ENCODE results near the gene MEIS1.

The MEIS1 gene

GRCh38 chr2:66565291-66565690 lies 130.4 kb downstream of the MEIS1 start:
- DNase-seq (ENCODE audit: low spot score) (no peak), FAIRE-seq (no peak)

GRCh38 chr2:66566726-66567399 lies 131.9 kb downstream of the MEIS1 start:
- FAIRE-seq (no peak), DNase-seq (ENCODE audit: low spot score) (no peak)

GRCh38 chr2:66567729-66568128 lies 132.8 kb downstream of the MEIS1 start:
- DNase-seq (ENCODE audit: low spot score), result no peak
- FAIRE-seq, result no peak

GRCh38 chr2:66568650-66569300 lies 133.8 kb downstream of the MEIS1 start:
- FAIRE-seq, result no peak

GRCh38 chr2:66569321-66569851 lies 134.5 kb downstream of the MEIS1 start:
- FAIRE-seq, result no peak

More at GRCh38 chr2:66568650-66569300, 133.8 kb downstream of the MEIS1 start:
- DNase-seq (ENCODE audit: low spot score), result no peak

DNA sequence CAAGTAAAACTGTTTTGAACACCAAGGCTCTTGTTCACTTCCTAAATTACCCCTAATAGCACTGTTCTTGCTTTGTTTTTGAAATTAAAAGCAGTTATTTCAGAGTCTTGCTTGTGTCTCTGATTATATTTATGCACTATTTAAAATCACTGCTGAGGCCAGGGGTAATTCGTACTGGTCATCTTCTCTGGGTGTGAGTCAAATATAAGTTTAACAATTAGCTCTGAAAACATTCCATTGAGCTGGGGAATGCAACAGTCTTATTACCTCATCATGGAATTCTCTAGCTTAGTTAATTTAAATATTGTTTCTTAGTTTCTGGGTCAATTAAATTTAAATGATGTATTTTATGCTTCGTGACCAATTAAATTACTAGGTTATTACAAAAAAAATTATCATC lies 135.0 kb downstream of the MEIS1 start:
- FAIRE-seq (no peak), DNase-seq (ENCODE audit: low spot score) (no peak)

More at GRCh38 chr2:66569321-66569851, 134.5 kb downstream of the MEIS1 start:
- no peak for DNase-seq (ENCODE audit: low spot score)

- FAIRE-seq (no peak), DNase-seq (ENCODE audit: low spot score) (no peak)
Measured at GRCh38 chr2:66570471-66570870, 135.5 kb downstream of the MEIS1 start.

- DNase-seq (ENCODE audit: low spot score) (no peak), FAIRE-seq (peak; percentile 46)
Measured at GRCh38 chr2:66571918-66572317, 137.0 kb downstream of the MEIS1 start.

GRCh38 chr2:66572391-66572790 lies 137.5 kb downstream of the MEIS1 start:
- FAIRE-seq (no peak), DNase-seq (ENCODE audit: low spot score) (no peak)

GRCh38 chr2:66573416-66573815 lies 138.5 kb downstream of the MEIS1 start:
- no peak for FAIRE-seq
- DNase-seq (ENCODE audit: low spot score), result no peak

GRCh38 chr2:66573821-66574233 lies 138.9 kb downstream of the MEIS1 start:
- DNase-seq (ENCODE audit: low spot score) (no peak), FAIRE-seq (no peak)

GRCh38 chr2:66574701-66575624 lies 140.0 kb downstream of the MEIS1 start:
- no peak for FAIRE-seq
- DNase-seq (ENCODE audit: low spot score), result peak; percentile 89

GRCh38 chr2:66575625-66576310 lies 140.8 kb downstream of the MEIS1 start:
- FAIRE-seq (no peak), DNase-seq (ENCODE audit: low spot score) (peak; percentile 40)

DNA sequence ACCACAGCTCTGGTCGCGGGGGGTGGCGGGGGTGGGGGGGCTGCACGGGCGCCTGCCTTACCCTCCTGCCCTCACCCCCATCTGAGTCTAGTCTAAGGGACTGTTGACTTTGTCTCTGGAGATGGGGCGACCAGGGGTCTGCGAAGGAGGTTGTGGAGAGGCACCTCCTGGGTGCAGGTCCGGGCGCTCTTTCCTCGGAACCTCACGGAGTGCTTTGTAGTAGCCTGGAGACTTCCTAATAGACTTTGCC lies 141.3 kb downstream of the MEIS1 start:
- FAIRE-seq, result no peak

GRCh38 chr2:66576561-66577320 lies 141.8 kb downstream of the MEIS1 start:
- DNase-seq (ENCODE audit: low spot score) (no peak), FAIRE-seq (no peak)

More for the DNA sequence above, 141.3 kb downstream of the MEIS1 start:
- no peak for DNase-seq (ENCODE audit: low spot score)

DNA sequence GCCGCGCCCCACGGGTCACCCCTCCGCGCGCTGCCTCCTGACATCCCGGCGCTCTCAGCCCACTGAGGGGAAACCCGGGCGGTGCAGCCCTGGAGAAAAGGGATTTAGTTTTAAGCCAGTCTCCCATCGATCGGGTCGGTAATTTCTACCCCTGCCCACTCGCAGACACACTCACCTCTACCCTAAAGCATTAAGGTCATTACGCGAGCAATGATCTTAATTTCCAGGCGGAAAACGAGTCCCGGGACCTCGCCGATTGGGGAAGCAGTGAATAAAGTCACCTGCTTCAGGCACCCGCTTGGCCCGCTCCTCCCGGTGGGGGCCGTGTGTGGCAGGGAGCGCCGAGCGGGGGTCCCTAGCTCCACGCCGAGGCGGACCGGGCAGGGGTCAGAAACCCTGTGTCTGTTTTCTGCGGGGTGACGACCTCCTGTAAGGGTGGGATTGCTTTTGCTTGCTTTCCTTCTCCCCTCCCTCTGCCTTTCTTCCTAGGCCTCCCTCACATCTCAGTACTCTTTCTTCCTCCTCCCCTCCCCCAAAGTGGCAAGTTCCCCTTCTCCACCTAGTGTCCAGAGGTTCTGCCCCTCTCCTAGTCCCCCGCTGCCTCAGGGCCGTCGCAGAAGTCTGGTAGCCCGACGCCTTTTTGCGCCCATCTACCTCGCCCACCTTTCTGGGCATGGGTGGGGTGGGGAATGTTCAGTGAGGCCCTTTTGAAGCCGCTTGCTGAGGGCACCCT lies 142.6 kb downstream of the MEIS1 start:
- FAIRE-seq (no peak), DNase-seq (ENCODE audit: low spot score) (no peak)

DNA sequence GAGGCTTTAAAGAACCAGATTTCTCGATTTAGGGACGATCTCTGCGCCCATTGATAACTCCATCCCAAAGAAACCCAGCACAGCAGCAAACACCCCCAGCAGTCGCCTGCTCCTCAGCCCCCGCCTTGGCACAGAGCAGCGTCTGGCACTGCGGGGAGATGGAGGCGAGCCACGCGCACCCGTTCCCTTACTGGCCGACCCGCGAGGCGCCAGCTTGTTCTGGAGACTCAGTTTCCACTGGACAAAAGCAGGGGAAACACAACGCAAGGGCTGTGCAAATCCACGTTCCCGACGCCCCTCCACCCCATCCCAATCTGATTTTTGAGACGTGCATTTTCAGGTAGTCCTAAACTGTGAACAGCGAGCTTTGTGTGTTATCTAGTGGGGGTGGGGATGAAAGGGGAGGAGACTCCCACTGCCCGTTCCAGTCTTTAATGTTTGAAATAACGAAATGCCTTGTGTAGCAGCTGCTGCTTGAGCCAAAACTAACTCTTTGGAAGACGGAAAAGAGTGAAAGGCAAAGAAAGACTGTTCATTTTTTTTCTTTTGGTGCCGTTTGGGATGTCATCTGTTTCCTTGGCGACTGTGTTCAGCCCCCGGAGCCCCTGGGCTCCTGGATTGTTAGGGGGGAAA lies 143.2 kb downstream of the MEIS1 start:
- DNase-seq (ENCODE audit: low spot score), result no peak
- FAIRE-seq, result no peak

DNA sequence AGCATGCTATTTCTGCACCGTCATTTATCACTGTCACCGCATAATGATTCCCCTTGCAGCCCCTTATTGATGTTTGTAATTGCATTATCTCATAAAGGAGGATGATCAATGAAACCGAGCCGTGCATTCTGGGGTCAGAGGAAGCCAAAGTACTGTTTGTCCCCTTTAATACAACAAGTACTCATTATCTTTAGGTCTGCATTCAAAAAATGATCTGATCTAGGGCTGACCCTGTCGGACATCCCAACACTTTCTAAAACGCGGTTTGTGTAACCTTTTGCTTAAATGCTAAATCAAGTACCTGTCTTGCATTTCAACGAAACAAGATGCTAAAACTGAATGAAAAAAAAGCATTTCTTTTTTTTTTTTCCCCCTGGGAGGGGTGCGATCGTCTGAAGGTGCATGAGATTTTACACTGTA lies 143.8 kb downstream of the MEIS1 start:
- DNase-seq (ENCODE audit: low spot score), result no peak

More for the DNA sequence above, 143.8 kb downstream of the MEIS1 start:
- FAIRE-seq, result no peak

All from urothelium cell line (cell line).